Measurements from ENCODE around the gene NTHL1. TPM values are rescaled to one million over a fixed set of nuclear protein-coding genes. Genes with fewer than 3 reads are reported as not detected.

Gene NTHL1
- total and polyA plus RNA-seq, 2 of the 8 experiments (the other 6 are each of a cell fraction or from before 2014, with no cell fraction given): 70.9 to 150 TPM

DNA sequence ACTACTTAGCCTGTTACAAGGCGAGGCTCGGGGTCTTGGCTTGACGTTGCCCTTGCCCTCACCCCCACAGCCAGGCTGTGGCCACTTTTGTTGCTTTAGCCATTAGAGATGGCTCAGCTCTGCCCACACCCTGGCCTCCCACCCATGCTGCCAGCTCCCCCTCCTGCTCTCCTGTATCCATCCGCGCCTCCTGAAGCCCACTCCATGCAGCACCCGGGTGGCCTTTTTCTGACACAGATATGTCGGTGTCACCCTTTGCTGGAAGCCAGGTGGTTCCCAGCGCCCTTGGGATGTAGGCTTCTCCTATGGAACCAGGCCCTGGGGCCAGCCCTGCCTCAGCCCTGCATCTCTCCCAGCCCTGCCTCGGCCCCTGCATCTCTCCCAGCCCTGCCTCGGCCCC, 9.8 kb upstream of the NTHL1 start:
- peaks cover 2 to 11% of the 10 kb centered on the region in 2 experiments for H4K20me1 ChIP-seq (replicated peaks in 1 of 2; ENCODE audit: control insufficient read depth in 1 of 2, insufficient read depth in 2 of 2, low read length in 2 of 2)
- TF ChIP-seq CBX8 (IDR thresholded peaks at IDR 0.05; ENCODE audit: borderline replicate concordance, low read depth, low read length): no peak
- TF ChIP-seq ZNF274 (IDR thresholded peaks at IDR 0.05; ENCODE audit: borderline replicate concordance, extremely low read depth, low read length): no peak
- no peak for TF ChIP-seq BCL11A (IDR thresholded peaks at IDR 0.05; ENCODE audit: low read depth in 2 of 2, low read length in 2 of 2)
- TF ChIP-seq MAFK (IDR thresholded peaks at IDR 0.05; ENCODE audit: low read depth, low read length): no peak
- TF ChIP-seq TAF7 (optimal IDR thresholded peaks at IDR 0.05; ENCODE audit: borderline replicate concordance, low read depth, low read length): no peak
- no peak for TF ChIP-seq EZH2 (IDR thresholded peaks at IDR 0.05; ENCODE audit: low read depth, low read length, severe bottlenecking)
- no peak for TF ChIP-seq NANOG (IDR thresholded peaks at IDR 0.05; ENCODE audit: insufficient read depth, low read depth, low read length, poor library complexity, severe bottlenecking)
- TF ChIP-seq CHD2 (IDR thresholded peaks at IDR 0.05; ENCODE audit: low read length): no peak
- TF ChIP-seq TBP (IDR thresholded peaks at IDR 0.05; ENCODE audit: low read depth, low read length): no peak
- no peak for TF ChIP-seq GABPA (IDR thresholded peaks at IDR 0.05; ENCODE audit: borderline replicate concordance, insufficient read depth, low read length)
- TF ChIP-seq POLR2AphosphoS5 (IDR thresholded peaks at IDR 0.05; ENCODE audit: low read depth, low read length): no peak
- TF ChIP-seq, protein P1, sequence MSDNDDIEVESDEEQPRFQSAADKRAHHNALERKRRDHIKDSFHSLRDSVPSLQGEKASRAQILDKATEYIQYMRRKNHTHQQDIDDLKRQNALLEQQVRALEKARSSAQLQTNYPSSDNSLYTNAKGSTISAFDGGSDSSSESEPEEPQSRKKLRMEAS (IDR thresholded peaks at IDR 0.05): no peak
- TF ChIP-seq CREB1 (IDR thresholded peaks at IDR 0.05): no peak
- TF ChIP-seq JUN (IDR thresholded peaks at IDR 0.05; ENCODE audit: low read depth, low read length): no peak
- TF ChIP-seq TAF1 (IDR thresholded peaks at IDR 0.05; ENCODE audit: low read depth, low read length): no peak

More for the DNA sequence above, 9.8 kb upstream of the NTHL1 start:
- Histone ChIP-seq H4K5ac (ENCODE audit: insufficient read length, low read depth, low read length) (no peak overlapping the region), H3K27ac (ENCODE audit: low read depth, low read length) (no peak overlapping the region), H3K4me1 (replicated peaks in 1 of 4; ENCODE audit: control insufficient read depth in 3 of 4, insufficient read depth in 4 of 4, low read length in 3 of 4) (no peaks in the 10 kb centered on the region), H3K27me3 (replicated peaks in 1 of 4; ENCODE audit: control insufficient read depth in 3 of 4, extremely low read depth in 1 of 4, insufficient read depth in 3 of 4, low read length in 3 of 4) (no peaks in the 10 kb centered on the region), H4K91ac (replicated peaks; ENCODE audit: insufficient read length, low read length) (no peak overlapping the region), H2AK5ac (ENCODE audit: low read depth, low read length) (no peak overlapping the region), H2BK5ac (ENCODE audit: low read depth, low read length) (no peak overlapping the region), H3K18ac (ENCODE audit: extremely low read depth, low read length) (no peak overlapping the region), H2BK15ac (ENCODE audit: low read length) (no peak overlapping the region), H3K23ac (ENCODE audit: insufficient read length) (no peak overlapping the region), H3K9me3 (ENCODE audit: insufficient read depth in 2 of 2, low read depth in 1 of 2, low read length in 1 of 2) (no peaks in the 10 kb centered on the region), H2AFZ (ENCODE audit: low read length) (no peak overlapping the region), H3K56ac (replicated peaks; ENCODE audit: insufficient read length, low read depth, low read length) (no peak overlapping the region), H3K9ac (replicated peaks in 1 of 4; ENCODE audit: extremely low read depth in 1 of 4, low read depth in 3 of 4, low read length in 3 of 4) (no peak overlapping the region), H2BK20ac (ENCODE audit: low read length) (no peak overlapping the region), H3K36me3 (ENCODE audit: control insufficient read depth in 2 of 4, insufficient read depth in 4 of 4, low read length in 3 of 4) (peaks cover 0 to 5% (median 4%) of the 10 kb centered on the region in 4 experiments; a peak in 4 of 8 replicates), H3K23me2 (ENCODE audit: low read depth, low read length) (no peaks in the 10 kb centered on the region), H4K8ac (ENCODE audit: extremely low read depth, insufficient read depth, low read length) (no peak overlapping the region), H3K4me3 (ENCODE audit: extremely low read depth in 1 of 4, insufficient read depth in 2 of 4, low read depth in 3 of 4, low read length in 4 of 4) (no peak overlapping the region), H2BK12ac (ENCODE audit: low read depth, low read length) (no peak overlapping the region), H3K4ac (replicated peaks; ENCODE audit: insufficient read length, low read depth, low read length) (no peak overlapping the region), H3K79me1 (ENCODE audit: low read depth, low read length) (no peaks in the 10 kb centered on the region), H2BK120ac (replicated peaks; ENCODE audit: low read depth, low read length) (no peak overlapping the region), H3K79me2 (ENCODE audit: control insufficient read depth in 1 of 2, insufficient read depth in 2 of 2, low read length in 2 of 2) (no peaks in the 10 kb centered on the region), H3K14ac (ENCODE audit: insufficient read length) (no peak overlapping the region), H3K4me2 (ENCODE audit: insufficient read depth in 1 of 2, low read depth in 2 of 2, low read length in 2 of 2) (no peak overlapping the region)
- ChIA-PET POLR2A (ENCODE audit: partially characterized antibody) (interaction anchor here (1.0 to 2.3 kb wide), 5 partner anchors 8 to 98 kb away, joined by 3 to 12 read pairs (median 4); partner anchors contain the start of genes NTHL1, TRAF7 and TSC2), CTCF (ENCODE audit: partially characterized antibody) (interaction anchor here (0.6 to 2.6 kb wide), 20 partner anchors 8 to 776 kb away, joined by 3 to 22 read pairs (median 6); partner anchors contain the start of genes NPW, NTHL1 and TSC2)
- no peak for FAIRE-seq
- DNase-seq (ENCODE audit: low read depth in 1 of 2, low spot score in 2 of 2): no peak
- 90% methylated on average over 8 of the region's 10 CpGs; no CpG with 5 or more reads in 1 of the 2 experiments for WGBS, 2 experiments (ENCODE audit: extremely low coverage in 1 of 2, insufficient coverage in 1 of 2, insufficient read length in 1 of 2, insufficient replicate concordance in 2 of 2, low coverage in 1 of 2, low lambda C conversion rate in 2 of 2, missing lambda C conversion rate in 1 of 2)

Measured in H1 (cell line).